ENCODE results near the gene FAM89B.
"Not testable (repeated sequence)": the region's sequence is repeated elsewhere in the genome, so short reads cannot be mapped to it uniquely, and the experiment has no call there.

The FAM89B gene

DNA sequence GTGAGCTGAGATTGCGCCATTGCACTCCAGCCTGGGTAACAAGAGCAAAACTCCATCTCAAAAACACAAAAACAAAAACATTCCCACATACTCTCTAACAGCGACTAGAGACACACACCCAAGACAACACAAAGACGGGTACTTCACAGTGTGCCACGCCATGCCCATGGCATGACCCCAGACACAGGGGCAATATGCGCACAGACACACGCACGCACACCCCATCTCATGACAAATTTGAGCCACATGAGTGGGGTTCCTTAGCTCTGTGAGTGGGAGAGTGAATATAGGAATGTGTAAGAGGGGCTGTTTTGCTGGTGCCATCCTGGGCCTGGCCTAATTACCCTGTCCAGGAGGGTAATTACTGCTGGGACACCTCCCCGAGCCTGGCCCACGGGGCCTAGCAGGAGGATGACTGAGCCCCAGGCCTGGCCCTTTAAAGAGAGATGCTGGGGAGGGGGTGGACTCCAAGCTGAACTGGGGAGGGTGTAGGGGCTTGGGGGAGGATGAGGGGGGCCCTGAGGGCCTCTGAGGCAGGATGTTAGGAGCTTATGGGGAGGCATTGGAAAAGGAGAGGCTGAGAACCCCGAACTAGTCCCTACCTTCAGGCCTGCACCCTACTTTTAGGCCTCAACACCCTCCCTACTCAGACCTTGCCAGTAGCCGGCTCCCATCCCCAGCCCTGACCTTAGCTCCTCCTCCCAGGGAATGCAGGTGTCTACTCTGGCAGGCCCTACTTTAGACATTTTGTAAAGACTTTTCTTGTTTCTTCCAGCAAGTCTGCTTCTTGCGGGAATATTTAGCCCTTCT, 15.7 kb upstream of the FAM89B start:
- DNase-seq (ENCODE audit: low spot score): no peak

DNA sequence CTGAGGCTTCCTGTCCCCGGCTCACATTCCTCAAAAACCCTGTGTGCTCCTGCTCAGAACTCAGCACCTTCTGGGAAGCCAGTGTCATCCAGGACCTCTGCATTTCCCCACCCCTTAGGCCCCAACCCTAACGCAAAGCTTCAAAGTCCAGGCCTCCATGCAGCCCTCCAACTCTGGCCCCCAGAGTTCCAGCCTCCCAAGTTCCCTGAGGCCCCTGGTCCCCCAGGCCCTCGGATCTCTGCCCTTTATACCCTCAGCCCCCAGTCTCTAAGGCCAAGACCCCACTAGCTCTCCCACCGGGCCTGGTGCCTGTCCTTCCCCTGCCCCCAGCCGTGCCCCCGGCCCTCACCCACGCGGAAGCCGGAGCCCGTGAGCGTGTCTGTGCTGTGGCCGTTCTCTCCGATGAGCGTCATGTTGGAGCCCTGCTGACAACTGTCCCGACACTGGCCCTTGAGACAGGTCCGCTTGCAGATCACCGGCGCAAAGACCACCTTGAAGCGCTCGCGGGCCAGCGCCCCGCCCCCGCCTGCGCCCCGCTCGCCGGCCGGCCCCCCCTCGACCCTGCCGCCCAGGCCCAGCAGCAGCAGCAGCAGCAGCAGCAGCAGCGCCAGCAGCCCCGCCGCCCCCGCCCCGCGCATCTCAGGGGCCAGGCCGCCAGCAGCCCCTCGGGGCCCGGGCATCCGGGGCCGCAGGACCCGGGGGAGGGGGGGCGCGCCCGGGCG, 14.9 kb upstream of the FAM89B start:
- peak; percentile 72 for DNase-seq (ENCODE audit: low spot score)

DNA sequence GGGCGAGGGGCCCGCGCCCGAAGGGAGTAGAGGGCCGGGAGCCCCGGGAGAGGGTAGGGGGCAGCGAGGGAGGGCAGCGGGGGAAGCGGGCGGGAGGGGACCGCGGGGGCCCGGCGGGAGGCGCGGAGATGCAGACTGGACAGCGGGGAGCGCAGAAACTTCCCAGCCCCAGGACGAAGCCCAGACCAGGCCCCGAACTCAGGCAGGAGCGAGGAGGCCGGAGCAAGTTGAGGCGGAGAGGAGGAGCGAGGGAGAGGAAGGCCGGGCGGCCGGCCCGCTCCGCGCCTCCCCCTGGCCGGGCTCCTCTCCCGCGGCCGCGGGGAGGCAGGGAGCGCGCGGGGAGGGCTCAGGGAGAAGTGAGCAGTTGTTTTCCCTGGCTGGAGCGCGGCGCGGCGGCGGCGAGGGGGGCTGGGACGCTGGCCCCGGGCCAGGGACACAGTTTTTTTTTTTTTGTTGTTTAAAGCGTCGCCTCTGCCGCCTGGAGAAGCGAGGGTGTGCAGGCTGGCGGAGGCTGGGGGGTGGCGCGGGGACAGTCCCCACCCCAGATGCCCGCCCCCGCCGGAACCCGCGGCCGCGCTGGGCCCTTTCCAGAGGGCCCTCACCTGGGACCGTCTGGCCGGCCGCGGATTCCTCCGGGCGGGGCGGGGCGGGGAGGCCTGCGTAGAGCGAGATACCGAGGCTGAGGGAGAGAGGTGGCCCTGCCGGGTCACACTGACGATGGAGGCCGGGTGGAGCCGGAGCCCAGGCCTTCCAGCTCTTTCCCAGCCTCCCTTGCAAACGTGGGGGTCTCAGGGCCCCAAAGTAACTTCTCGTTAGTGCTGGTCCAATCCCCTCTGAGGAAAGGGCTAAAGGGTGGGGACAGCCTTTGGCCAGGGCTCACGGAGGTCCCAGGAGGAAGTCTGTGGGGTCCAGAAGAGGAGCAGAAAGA, 14.1 kb upstream of the FAM89B start, which contains the start of gene LTBP3:
Gene LTBP3 (minus strand): TSS at position 358 of the 928 bp plus-strand sequence. CDS start 400 bp downstream, outside the sequence.
- DNase-seq (ENCODE audit: low spot score): peak; percentile 88

DNA sequence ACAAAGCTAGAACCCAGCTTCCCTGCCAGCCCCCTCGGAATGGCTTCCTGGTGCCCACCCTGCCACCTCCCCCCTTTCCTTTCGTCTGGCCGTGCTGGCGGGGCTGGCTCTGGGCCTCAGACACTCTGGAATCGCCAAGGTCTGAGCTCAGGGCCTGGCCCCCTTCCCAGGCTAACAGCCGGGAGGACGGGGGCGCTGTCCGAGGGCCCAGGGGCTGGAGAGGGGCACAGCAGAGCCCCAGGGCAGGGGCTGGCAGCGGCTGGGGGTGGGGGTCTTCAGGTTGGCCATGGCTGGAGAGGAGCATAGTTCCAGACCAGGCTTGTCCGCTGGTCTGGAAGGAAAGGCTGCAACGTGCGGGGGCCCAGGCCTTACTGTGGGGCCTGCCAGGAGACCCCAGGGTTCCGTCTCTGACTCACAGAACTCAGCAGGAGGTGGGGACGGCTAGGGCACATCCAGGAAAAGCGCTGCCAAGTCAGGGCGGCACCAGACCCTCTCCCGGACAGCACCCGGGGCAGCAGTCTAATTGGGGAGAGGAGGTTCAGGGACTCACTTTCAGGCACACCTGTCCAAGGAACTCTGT, 13.3 kb upstream of the FAM89B start:
- DNase-seq (ENCODE audit: low spot score): no peak

DNA sequence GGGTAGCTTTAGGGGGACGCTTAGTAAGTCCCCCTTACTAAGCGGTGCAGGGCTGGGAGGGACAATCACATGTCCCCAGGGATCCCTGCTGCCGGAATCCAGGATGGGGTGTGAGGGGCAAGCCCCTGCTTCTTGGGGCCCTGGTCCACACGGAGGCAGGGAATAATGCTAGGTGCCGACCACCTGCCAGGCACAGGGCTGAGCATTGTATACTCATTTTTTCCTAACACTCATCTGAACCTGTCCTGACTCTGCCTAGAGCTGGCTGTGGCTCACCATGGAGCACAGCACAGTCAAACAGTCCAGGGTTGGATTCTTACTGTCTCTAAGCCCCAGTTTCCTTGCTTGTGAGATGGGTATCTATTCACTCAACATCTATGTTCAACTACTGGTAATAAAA, 12.8 kb upstream of the FAM89B start:
- no peak for DNase-seq (ENCODE audit: low spot score)

DNA sequence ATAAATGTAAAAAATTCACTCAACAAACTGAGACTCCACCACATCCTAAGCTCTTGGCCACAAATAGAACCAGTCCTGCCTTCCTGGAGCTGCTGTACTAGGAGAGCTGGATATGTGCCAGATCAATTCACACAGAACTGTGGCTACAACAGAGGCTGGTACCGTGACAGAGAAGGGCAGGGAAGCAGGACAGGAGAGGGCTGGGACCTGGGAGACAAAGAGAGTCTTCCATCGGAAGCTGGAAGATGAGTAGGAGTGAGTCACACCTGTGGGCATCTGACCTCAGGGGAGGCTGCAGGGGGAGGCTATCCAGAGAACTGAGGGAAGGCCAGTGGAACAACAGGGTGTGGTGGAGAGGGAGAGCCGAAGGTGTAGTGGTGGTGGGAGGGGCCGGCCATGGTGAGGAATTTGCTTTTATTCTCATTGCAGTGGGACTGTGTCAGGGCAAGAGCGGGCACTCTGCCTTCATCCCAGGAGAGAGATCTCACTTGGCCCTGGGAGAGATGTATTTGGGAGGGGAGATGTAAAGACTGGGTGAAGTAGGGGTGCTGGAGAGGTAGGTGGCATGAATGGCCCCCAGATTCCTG, 12.3 kb upstream of the FAM89B start:
- DNase-seq (ENCODE audit: low spot score): no peak

DNA sequence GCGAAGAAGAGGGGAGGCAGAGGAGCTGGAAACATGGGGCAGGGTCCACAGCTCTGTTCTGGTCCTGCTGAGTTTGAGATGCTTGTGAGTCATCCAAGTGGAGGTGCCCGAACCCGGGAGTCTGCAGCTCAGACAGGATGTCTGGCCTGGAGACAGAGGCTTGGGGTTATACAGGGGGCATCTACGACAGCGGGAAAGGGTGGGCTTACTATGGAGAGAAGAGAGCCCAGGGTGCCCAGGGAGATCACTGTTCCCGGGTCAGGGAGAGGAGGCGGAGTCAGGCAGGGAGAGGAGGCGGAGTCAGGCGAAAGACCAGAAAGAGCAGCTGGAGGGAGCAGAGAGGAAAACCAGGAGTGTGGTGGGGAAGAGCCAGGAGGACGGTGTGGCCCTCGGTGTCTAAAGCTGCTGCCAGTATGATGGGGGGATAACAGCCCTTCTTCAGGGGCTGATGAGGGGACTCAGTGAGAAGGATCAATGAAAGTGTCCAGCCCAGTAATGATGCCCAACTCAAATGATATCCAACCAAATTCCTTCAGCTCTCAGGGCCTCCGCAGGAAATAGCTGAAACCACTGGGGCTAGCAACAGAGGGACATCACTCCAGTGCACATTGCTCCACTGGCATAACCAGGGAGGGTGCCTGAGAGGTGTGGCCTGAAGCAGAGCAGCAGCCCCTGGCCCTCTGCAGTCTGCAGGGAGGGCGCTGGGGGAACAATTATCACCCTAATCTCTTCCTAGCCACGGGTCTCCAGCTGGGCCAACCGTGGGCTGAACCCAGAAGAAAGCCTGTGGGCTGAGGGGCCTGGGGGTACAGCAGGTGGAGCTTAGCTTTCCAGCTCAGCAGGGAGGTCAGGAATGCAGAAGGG, 11.6 kb upstream of the FAM89B start:
- DNase-seq (ENCODE audit: low spot score): peak; percentile 74

DNA sequence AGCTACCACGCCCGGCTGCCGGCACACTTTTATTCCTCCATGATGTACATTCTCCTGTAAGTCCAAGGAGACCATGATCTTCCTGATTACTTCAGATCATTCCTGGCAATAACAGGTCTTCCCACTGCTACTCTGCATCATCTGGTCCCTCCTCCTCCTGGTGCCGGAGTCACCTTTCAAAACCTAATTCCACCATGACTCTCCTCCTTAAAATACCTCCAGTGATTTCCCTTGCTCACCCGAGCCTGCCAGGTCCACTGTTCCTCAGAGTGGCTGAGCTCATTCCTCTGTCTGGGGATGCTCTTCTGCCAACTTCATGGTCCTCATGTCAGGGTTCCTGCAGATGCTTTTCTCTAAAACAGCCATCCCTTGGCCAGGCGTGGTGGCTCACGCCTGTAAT, 10.3 kb upstream of the FAM89B start:
- DNase-seq (ENCODE audit: low spot score): no peak

DNA sequence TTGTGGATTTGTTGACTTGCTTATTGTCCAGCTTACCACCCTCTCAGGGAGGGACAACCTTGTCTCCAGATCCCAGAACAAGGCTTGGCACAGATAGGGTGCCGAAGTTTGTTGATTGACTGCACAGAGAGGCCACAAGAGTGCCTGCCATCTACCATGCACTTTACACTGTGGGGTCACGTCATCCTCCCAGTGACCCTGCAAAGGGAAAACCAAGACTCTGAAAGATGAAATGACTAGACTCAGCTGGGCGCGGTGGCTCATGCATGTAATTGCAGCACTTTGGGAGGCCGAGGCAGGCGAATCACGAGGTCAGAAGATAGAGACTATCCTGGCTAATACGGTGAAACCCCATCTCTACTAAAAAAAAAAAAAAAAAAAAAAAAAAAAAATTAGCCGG, 9.6 kb upstream of the FAM89B start:
- DNase-seq (ENCODE audit: low spot score): no peak

DNA sequence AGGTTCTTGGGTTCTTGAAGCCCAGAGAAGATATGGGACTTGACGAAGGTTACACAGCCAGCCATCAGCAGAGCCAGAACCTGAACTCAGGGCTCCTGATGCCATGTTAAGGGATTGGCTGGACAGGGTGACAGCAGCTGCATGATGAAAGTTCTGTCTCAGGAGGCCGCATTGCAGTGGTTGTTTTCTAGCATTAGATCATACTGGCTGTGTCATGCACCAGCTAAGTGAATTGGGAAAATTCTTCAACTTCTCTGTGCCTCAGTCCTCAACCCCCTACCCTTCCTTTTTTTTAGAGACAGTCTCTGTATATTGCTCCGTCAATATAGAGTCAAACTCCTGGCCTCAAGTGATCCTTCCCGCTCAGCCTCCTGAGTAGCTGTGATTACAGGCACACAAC, 8.7 kb upstream of the FAM89B start:
- no peak for DNase-seq (ENCODE audit: low spot score)

- not testable (repeated sequence) for DNase-seq (ENCODE audit: low spot score)
These were observed 7.3 kb upstream of the FAM89B start for GRCh38 chr11:65564879-65565559.

DNA sequence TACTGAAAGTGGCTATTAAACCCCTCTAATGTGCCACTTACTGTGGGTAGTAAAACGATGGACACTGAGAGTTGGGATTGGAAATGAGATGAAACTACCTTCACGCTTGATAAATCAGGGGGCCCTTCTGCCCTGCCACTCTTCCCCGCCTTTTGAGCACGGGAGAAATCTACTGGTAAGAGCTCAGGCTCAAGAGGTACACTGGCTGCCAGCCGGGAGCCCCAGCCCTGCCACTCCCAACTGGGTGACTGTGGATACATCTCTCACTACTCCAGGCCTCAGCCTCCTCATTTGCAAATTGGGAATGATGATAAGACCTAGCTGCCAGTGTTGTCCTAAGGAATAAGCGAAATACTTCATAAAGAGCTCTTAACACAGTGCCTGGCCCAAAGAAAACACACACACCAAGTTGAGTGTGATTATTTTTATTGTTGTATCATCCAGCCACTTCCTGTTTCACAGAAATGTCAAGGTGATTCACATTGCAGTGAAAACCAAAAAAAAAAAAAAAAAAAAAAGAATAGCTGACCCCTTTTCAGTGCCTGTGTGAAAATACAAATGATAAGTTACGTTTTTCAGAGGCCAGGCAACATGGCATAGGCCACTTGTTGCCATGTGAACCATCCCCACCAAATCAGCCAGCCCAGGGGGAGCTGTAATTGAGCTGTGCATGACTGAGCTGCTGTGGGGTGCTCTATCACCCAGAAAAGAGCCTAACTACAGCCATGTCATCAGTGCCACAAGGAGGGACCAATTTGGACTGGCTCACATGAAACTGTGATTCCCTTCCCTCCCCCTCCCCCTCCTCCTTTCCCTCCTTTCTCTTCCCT, 6.5 kb upstream of the FAM89B start:
- no peak for DNase-seq (ENCODE audit: low spot score)

- DNase-seq (ENCODE audit: low spot score): peak; percentile 68
These were observed 3.0 kb upstream of the FAM89B start for GRCh38 chr11:65569164-65569972.

DNA sequence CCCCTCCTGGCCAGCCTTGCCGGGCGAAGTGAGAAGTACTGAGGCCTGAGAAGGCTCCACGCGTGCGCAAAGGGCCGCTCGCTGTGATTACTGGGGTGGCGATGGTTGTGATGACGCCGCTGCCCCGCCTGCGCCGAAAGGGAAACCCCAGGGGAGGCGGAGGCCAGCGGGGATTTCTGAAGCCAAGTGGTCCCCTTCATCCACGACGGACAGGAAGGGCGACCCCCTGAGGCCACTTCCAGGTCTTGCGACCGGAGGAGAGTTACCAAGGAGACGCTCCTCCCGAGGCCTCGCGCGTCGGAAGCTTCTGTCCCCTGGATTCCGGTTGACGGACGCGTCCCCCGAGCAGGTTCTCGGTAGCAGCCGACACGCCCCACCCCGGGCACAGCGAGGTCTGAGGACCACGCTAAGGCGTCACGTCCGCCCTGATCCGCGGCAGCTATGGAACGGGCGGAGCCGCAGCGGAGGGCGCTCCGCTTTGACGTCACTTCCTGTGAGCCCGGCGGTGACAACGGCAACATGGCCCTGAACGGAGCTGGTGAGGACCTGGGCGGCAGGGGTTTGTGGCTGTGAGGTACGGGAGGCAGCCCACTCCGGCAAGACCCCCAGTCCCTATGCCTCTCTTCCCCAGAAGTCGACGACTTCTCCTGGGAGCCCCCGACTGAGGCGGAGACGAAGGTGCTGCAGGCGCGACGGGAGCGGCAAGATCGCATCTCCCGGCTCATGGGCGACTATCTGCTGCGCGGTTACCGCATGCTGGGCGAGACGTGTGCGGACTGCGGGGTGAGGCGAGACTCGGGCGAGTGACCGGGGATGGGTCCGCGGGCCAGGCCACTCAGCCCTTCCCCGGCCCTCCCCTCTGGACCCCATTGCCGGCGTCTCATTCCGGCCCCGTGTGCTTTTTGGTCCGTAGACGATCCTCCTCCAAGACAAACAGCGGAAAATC, 2.1 kb upstream of the FAM89B start, which contains the start of gene ZNRD2:
Gene ZNRD2 (plus strand): TSS at position 505 of the 946 bp plus-strand sequence. CDS start 15 bp downstream, at position 520.
- peak; percentile 95 for DNase-seq (ENCODE audit: low spot score)

- DNase-seq (ENCODE audit: low spot score): no peak
These were observed 918 bp upstream of the FAM89B start for GRCh38 chr11:65571420-65571819.

DNA sequence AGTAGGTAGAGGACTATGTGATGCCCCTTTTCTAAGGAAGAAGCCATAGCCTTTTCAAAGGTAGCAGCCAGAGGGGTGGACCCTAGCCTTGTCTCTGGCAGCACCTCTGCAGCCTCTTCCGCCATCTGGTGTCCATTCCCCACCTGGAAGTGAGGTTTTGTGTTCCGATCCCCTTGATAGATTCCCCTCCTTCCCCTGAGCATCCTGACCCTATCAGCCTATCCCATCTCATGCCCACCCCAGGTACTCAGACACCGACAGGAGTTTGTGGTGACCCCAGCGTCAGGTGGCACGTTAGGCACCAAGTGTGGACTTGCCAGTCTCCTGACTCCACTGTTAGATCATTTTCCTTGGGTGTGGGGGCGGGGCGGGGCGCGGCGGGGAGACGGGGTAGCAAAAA, 398 bp upstream of the FAM89B start:
- DNase-seq (ENCODE audit: low spot score): no peak
